ENCODE data around the gene WFDC11.
"Not testable (repeated sequence)": the region's sequence is repeated elsewhere in the genome, so short reads cannot be mapped to it uniquely, and the experiment has no call there.

Gene WFDC11

DNA sequence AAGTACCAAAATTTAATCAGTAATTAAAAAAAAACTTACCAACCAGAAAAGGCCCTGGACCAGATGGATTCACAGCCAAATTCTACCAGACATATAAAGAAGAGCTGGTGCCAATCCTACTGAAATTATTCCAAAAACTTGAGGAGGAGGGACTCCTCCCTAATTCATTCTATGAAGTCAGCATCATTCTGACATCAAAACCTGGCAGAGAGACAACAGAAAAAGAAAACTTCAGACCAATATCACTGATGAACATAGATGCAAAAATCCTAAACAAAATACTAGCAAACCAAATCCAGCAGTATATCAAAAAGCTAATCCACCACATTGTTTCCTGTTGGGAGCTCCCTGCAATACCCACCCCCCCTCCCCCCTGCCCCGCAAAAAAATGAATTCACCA lies at the start of gene WFDC11:
TSS of gene WFDC11 (minus strand) at position 101 of the 400 bp plus-strand sequence. CDS start 19,639 bp downstream, outside the sequence.
- in situ Hi-C loops (cut with HindIII; ENCODE audit: low sequenced_read_pairs), result no loop called here
- DNase-seq (ENCODE audit: low read depth, low spot score), result no peak
- no peak within 1 kb of the TSS for H3K4me3 ChIP-seq (ENCODE audit: low read depth, low read length)
- TF ChIP-seq, protein P1, sequence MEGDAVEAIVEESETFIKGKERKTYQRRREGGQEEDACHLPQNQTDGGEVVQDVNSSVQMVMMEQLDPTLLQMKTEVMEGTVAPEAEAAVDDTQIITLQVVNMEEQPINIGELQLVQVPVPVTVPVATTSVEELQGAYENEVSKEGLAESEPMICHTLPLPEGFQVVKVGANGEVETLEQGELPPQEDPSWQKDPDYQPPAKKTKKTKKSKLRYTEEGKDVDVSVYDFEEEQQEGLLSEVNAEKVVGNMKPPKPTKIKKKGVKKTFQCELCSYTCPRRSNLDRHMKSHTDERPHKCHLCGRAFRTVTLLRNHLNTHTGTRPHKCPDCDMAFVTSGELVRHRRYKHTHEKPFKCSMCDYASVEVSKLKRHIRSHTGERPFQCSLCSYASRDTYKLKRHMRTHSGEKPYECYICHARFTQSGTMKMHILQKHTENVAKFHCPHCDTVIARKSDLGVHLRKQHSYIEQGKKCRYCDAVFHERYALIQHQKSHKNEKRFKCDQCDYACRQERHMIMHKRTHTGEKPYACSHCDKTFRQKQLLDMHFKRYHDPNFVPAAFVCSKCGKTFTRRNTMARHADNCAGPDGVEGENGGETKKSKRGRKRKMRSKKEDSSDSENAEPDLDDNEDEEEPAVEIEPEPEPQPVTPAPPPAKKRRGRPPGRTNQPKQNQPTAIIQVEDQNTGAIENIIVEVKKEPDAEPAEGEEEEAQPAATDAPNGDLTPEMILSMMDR (IDR thresholded peaks at IDR 0.05; ENCODE audit: low read depth, low read length), result no peak

DNA sequence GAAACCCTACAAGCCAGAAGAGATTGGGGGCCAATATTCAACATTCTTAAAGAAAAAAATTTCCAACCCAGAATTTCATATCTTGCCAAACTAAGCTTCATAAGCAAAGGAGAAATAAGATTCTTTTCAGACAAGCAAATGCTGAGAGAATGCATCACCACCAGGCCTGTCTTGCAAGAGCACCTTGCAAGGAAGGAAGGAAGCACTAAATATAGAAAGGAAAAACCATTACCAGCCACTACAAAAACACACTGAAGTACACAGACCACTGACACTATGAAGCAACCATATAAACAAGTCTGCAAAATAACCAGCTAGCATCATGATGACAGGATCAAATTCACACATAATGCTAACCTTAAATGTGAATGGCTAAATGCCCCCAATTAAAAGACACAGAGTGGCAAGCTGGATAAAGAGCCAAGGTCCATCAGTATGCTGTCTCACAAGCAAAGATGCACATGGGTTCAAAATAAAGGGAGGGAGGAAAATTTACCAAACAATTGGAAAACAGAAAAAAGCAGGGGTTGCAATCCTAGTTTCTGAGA lies 46.2 kb upstream of the WFDC11 start:
- DNase-seq (ENCODE audit: low read depth, low spot score); in situ Hi-C loops (cut with HindIII; ENCODE audit: low sequenced_read_pairs); H3K4me3 ChIP-seq (ENCODE audit: low read depth, low read length): not testable (repeated sequence)

DNA sequence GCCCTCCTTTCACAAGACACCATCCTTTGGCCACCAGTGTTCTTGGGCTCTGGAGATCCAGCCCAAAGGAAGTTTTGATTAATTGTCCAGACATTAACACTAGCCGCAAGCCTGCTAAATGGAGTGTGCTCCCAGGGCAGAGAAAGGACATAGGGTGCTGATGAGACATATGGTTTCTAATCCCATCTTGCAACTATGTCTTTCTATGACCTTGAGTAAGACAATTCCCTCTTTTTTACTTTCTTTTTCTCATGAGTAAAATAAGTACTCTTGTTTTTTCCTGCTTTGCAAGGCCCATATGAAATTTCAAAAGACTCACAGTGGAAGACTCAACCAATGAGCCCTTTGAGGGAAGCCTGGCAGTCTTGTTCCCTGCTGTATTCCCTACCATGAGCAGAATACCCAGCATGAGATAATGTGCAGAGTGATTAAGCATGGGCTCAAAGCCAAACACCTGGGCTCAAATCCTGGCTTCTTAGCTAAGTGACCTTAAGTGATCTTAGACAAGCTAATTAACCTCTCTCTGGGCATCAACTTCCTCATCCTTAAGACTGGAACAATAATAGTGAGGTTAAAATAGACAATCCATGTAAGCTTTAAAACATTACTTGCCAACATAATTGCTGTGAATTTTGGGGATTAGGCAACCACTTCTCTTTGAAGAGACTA lies 35.1 kb upstream of the WFDC11 start, which contains the start of gene WFDC10B:
TSS of gene WFDC10B (minus strand) at position 51 of the 669 bp plus-strand sequence. CDS start 19,027 bp downstream, outside the sequence.
- TF ChIP-seq, protein P1 (IDR thresholded peaks at IDR 0.05; ENCODE audit: low read depth, low read length), result no peak
- in situ Hi-C loops (cut with HindIII; ENCODE audit: low sequenced_read_pairs), result no loop called here
- H3K4me3 ChIP-seq (ENCODE audit: low read depth, low read length), result no peak within 1 kb of the TSS
- no peak for DNase-seq (ENCODE audit: low read depth, low spot score)

DNA sequence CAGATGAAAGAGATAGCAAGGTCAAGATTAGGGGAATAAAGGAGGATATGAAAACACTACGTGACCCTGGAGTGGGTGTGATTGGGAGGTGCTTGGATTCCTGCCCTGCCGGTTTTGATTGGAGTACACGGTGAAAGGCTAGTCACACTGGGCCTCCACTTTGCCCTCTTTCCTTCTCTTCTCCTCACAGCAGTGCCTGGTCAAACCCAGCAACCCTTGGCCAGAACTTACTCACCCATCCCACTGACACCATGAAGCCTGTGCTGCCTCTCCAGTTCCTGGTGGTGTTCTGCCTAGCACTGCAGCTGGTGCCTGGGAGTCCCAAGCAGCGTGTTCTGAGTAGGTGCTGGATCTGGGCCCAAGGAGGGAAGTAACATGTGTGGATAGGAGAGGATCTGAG lies 31.8 kb upstream of the WFDC11 start, which contains the start of gene WFDC13:
TSS of gene WFDC13 (plus strand) at position 166 of the 400 bp plus-strand sequence. CDS start at position 252, 86 bp downstream.
- in situ Hi-C loops (cut with HindIII; ENCODE audit: low sequenced_read_pairs), result no loop called here
- TF ChIP-seq, protein P1 (IDR thresholded peaks at IDR 0.05; ENCODE audit: low read depth, low read length), result no peak
- DNase-seq (ENCODE audit: low read depth, low spot score), result no peak
- H3K4me3 ChIP-seq (ENCODE audit: low read depth, low read length), result no peak within 1 kb of the TSS

DNA sequence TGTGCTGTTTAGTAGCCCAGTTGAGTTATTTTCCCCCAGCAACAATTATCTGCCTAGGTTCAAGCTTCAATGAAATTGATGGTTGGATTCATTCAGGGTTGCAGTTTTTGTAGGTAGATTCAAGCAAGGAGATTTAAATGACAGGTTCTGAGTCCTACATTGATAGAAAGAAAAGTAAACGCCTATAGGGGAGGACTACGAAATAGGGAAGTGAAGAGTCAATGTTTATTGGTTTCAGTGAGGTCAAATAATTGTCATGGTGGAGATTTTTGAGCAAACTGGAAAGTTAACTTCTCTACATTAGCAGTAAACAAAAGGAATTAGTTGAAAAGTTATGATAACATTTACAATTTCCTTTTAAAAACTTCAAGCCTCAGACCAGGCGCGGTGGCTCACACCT lies 31.1 kb upstream of the WFDC11 start:
- no peak overlapping the region for H3K4me3 ChIP-seq (ENCODE audit: low read depth, low read length)
- DNase-seq (ENCODE audit: low read depth, low spot score), result no peak
- TF ChIP-seq, protein P1 (IDR thresholded peaks at IDR 0.05; ENCODE audit: low read depth, low read length), result no peak
- in situ Hi-C loops (cut with HindIII; ENCODE audit: low sequenced_read_pairs), result no loop called here

DNA sequence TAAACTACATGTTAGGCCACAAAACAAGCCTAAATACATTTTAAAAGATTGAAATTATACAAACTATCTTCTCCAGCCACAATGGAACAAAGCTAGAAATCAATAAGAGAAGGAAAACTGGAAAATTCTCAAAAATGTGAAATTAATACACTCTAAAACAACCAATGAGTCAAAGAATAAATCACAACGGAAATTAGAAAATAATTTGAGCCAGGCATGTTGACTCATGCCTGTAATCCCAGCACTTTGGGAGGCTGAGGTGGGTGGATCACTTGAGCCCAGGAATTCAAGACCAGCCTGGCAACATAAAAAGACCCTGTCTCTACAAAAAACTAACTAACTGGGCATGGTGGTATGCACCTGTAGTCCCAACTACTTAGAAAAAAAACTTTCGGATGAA lies 25.5 kb upstream of the WFDC11 start:
- DNase-seq (ENCODE audit: low read depth, low spot score), result no peak
- in situ Hi-C loops (cut with HindIII; ENCODE audit: low sequenced_read_pairs), result no loop called here
- H3K4me3 ChIP-seq (ENCODE audit: low read depth, low read length), result no peak overlapping the region
- TF ChIP-seq, protein P1 (IDR thresholded peaks at IDR 0.05; ENCODE audit: low read depth, low read length), result no peak

DNA sequence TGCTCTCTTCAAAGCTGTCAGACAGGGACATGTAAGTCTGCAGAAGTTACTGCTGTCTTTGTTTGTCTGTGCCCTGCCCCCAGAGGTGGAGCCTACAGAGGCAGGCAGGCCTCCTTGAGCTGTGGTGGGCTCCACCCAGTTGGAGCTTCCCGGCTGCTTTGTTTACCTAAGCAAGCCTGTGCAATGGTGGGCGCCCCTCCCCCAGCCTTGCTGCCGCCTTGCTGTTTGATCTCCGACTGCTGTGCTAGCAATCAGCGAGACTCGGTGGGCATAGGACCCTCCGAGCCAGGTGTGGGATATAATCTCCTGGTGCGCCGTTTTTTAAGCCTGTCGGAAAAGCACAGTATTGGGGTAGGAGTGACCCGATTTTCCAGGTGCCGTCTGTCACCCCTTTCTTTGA lies 23.3 kb upstream of the WFDC11 start:
- H3K4me3 ChIP-seq (ENCODE audit: low read depth, low read length); in situ Hi-C loops (cut with HindIII; ENCODE audit: low sequenced_read_pairs); DNase-seq (ENCODE audit: low read depth, low spot score): not testable (repeated sequence)
